ENCODE data around the gene TLE5. TPM values are rescaled to one million over a fixed set of nuclear protein-coding genes. Genes with fewer than 3 reads are reported as not detected.
"Not testable (repeated sequence)": the region's sequence is repeated elsewhere in the genome, so short reads cannot be mapped to it uniquely, and the experiment has no call there.

The TLE5 gene
- total RNA-seq, 2 experiments from 2014 or later, result 283 to 296 TPM

- Mint-ChIP-seq H3K27ac (no peak overlapping the region), H3K4me3 (no peak overlapping the region), H3K9me3 (no peaks in the 10 kb centered on the region), H3K27me3 (peaks cover 5% of the 10 kb centered on the region), H3K36me3 (ENCODE audit: low read depth) (no peaks in the 10 kb centered on the region), H3K4me1 (ENCODE audit: low read depth) (peaks cover 30% of the 10 kb centered on the region)
- ChIA-PET POLR2A (interaction anchor here (1.0 kb wide), 1 partner anchor 128 kb away, joined by 3 read pairs; no protein-coding TSS in a partner anchor), CTCF (interaction anchor here (0.6 to 3.1 kb wide), 2 partner anchors 11 to 21 kb away, joined by 3 to 12 read pairs; no protein-coding TSS in a partner anchor)
- TF ChIP-seq, protein P1, sequence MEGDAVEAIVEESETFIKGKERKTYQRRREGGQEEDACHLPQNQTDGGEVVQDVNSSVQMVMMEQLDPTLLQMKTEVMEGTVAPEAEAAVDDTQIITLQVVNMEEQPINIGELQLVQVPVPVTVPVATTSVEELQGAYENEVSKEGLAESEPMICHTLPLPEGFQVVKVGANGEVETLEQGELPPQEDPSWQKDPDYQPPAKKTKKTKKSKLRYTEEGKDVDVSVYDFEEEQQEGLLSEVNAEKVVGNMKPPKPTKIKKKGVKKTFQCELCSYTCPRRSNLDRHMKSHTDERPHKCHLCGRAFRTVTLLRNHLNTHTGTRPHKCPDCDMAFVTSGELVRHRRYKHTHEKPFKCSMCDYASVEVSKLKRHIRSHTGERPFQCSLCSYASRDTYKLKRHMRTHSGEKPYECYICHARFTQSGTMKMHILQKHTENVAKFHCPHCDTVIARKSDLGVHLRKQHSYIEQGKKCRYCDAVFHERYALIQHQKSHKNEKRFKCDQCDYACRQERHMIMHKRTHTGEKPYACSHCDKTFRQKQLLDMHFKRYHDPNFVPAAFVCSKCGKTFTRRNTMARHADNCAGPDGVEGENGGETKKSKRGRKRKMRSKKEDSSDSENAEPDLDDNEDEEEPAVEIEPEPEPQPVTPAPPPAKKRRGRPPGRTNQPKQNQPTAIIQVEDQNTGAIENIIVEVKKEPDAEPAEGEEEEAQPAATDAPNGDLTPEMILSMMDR (IDR thresholded peaks at IDR 0.05), result no peak
- no peak for DNase-seq
- no peak for ATAC-seq
- intact Hi-C loops (cut with micrococcal nuclease), result no loop called here
Measured at GRCh38 chr19:3096902-3097326, 34.6 kb upstream of the TLE5 start.

DNA sequence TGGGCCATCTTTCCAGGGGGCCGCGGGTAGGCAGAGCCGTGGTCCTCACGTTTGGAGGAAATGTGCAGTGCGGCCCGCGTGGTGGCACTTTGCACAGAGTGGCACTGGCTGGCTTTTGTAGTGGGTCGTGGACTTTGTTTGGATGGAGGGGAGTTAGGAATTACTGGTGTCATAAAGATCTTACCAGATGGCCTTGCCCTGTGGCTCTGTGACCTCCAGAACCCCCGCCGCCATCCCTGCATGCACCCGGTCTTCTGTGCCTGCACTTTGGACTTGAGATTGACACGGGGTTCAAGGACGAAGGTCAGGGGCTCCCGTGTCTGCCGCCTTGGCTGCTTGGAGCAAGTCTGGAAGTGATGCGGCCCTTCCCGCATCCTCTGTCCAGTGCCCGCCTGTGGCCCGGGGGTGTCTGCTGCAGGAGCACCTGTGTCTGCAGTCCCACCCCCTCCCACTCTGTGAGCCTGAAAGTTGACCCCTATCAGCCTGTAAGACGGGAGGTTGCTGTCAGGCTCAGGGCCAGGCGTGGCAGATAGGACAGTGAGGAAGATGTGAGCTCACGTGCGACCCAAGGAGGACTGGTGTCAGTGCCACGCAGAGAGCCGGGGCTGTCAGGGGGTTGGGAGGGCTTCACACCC lies 34.1 kb upstream of the TLE5 start:
- ChIA-PET CTCF (interaction anchor here (0.6 to 3.1 kb wide), 3 partner anchors 8 to 21 kb away, joined by 3 to 16 read pairs (median 12); no protein-coding TSS in a partner anchor), POLR2A (interaction anchor here (1.0 kb wide), 1 partner anchor 128 kb away, joined by 3 read pairs; no protein-coding TSS in a partner anchor)
- intact Hi-C loops (cut with micrococcal nuclease), result no loop called here
- H3K9me3 Mint-ChIP-seq, result no peaks in the 10 kb centered on the region
- H3K4me3 Mint-ChIP-seq, result peak overlapping the region; percentile 67
- peaks cover 30% of the 10 kb centered on the region for H3K4me1 Mint-ChIP-seq (ENCODE audit: low read depth)
- H3K27ac Mint-ChIP-seq, result no peak overlapping the region
- TF ChIP-seq, protein P1 (IDR thresholded peaks at IDR 0.05), result no peak
- ATAC-seq, result no peak
- DNase-seq, result no peak
- H3K27me3 Mint-ChIP-seq, result peaks cover 5% of the 10 kb centered on the region
- H3K36me3 Mint-ChIP-seq (ENCODE audit: low read depth), result no peaks in the 10 kb centered on the region

- Mint-ChIP-seq H3K36me3 (ENCODE audit: low read depth) (no peaks in the 10 kb centered on the region), H3K4me3 (peak overlapping the region; percentile 67), H3K9me3 (no peaks in the 10 kb centered on the region), H3K27ac (no peak overlapping the region), H3K4me1 (ENCODE audit: low read depth) (peaks cover 30% of the 10 kb centered on the region), H3K27me3 (peaks cover 5% of the 10 kb centered on the region)
- intact Hi-C loops (cut with micrococcal nuclease), result no loop called here
- ATAC-seq (peak; percentile 19), DNase-seq (peak; percentile 69)
- CTCF ChIA-PET, result interaction anchor here (0.8 to 2.2 kb wide), 5 partner anchors 9 to 209 kb away, joined by 3 to 16 read pairs (median 3); no protein-coding TSS in a partner anchor
- POLR2A ChIA-PET, result interaction anchor here (1.3 kb wide), 1 partner anchor 84 kb away, joined by 4 read pairs; no protein-coding TSS in a partner anchor
- TF ChIP-seq, protein P1 (IDR thresholded peaks at IDR 0.05), result no peak
Measured at GRCh38 chr19:3095441-3096191, 33.3 kb upstream of the TLE5 start.

GRCh38 chr19:3094601-3095440 lies 32.5 kb upstream of the TLE5 start:
- DNase-seq, result peak; percentile 63
- no peaks in the 10 kb centered on the region for H3K9me3 Mint-ChIP-seq
- no peaks in the 10 kb centered on the region for H3K36me3 Mint-ChIP-seq (ENCODE audit: low read depth)
- POLR2A ChIA-PET, result interaction anchor here (1.3 kb wide), 1 partner anchor 85 kb away, joined by 4 read pairs; no protein-coding TSS in a partner anchor
- CTCF ChIA-PET, result interaction anchor here (0.8 to 2.2 kb wide), 5 partner anchors 9 to 208 kb away, joined by 3 to 16 read pairs (median 3); no protein-coding TSS in a partner anchor
- TF ChIP-seq, protein P1 (IDR thresholded peaks at IDR 0.05), result no peak
- peaks cover 5% of the 10 kb centered on the region for H3K27me3 Mint-ChIP-seq
- H3K4me3 Mint-ChIP-seq, result peak overlapping the region; percentile 67
- intact Hi-C loops (cut with micrococcal nuclease), result no loop called here
- ATAC-seq, result peak; percentile 57
- peaks cover 28% of the 10 kb centered on the region for H3K4me1 Mint-ChIP-seq (ENCODE audit: low read depth)
- H3K27ac Mint-ChIP-seq, result no peak overlapping the region

DNA sequence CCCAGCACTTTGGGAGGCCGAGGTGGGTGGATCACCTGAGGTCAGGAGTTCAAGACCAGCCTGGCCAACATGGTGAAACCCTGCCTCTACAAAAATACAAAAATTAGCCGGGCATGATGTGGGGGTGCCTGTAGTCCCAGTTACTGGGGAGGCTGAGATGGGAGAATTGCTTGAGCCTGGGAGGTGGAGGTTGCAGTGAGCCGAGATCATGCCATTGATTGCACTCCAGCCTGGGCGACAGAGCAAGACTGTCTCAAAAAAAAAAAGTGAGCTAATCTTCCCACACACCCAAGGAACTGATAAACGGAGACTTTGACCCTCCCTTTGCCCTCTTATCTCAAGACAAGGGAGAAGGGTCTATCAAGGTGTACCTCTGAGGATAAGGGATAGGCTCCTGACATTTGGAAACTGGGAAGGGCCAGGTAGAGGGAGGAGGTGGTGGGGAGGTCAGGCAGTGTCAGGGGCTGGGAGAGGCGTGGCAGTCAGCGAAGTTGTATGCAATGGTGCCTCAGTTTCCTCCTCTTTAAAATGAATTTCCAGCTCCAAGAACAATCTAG lies 27.1 kb upstream of the TLE5 start:
- H3K4me3 Mint-ChIP-seq; intact Hi-C loops (cut with micrococcal nuclease); DNase-seq; H3K9me3 Mint-ChIP-seq; ATAC-seq; H3K27me3 Mint-ChIP-seq; H3K4me1 Mint-ChIP-seq (ENCODE audit: low read depth); H3K27ac Mint-ChIP-seq; H3K36me3 Mint-ChIP-seq (ENCODE audit: low read depth): not testable (repeated sequence)
- ChIA-PET POLR2A (interaction anchor here (0.9 kb wide), 1 partner anchor 134 kb away, joined by 3 read pairs; no protein-coding TSS in a partner anchor), CTCF (interaction anchor here (0.8 to 2.2 kb wide), 2 partner anchors 14 kb away, joined by 3 to 16 read pairs; no protein-coding TSS in a partner anchor)

Measured in activated CD8-positive, alpha-beta T cell treated with anti-CD3 and anti-CD28 coated beads for 36 hours (primary cell).